Measurements from ENCODE around the gene CCBE1.

- TF ChIP-seq CTCF (IDR thresholded peaks at IDR 0.05): no peak
- no peak for TF ChIP-seq EZH2 (IDR thresholded peaks at IDR 0.05)
- no peak for TF ChIP-seq EZH2phosphoT487 (IDR thresholded peaks at IDR 0.05)
These were observed 22.9 kb downstream of the CCBE1 start for GRCh38 chr18:59674186-59674902.

Data from neural progenitor cell (in vitro differentiated cells).